NT2/D1 (cell line): ENCODE measurements around the gene L3MBTL4.

Experiments
- SUZ12 ChIP-seq: IDR thresholded peaks from 2 replicates; pipeline ENCODE4 v1.6.1; 2011; ENCODE audit not compliant: insufficient read length, insufficient read depth; ENCODE audit errors: extremely low read depth
- YY1 ChIP-seq: IDR thresholded peaks from 2 replicates; pipeline ENCODE4 v1.6.1; 2011; ENCODE audit not compliant: insufficient read length, insufficient read depth
- ZNF274 ChIP-seq: IDR thresholded peaks from 2 replicates; pipeline ENCODE4 v1.6.1; 2011; ENCODE audit warnings: mild to moderate bottlenecking, low read depth, low read length

DNA sequence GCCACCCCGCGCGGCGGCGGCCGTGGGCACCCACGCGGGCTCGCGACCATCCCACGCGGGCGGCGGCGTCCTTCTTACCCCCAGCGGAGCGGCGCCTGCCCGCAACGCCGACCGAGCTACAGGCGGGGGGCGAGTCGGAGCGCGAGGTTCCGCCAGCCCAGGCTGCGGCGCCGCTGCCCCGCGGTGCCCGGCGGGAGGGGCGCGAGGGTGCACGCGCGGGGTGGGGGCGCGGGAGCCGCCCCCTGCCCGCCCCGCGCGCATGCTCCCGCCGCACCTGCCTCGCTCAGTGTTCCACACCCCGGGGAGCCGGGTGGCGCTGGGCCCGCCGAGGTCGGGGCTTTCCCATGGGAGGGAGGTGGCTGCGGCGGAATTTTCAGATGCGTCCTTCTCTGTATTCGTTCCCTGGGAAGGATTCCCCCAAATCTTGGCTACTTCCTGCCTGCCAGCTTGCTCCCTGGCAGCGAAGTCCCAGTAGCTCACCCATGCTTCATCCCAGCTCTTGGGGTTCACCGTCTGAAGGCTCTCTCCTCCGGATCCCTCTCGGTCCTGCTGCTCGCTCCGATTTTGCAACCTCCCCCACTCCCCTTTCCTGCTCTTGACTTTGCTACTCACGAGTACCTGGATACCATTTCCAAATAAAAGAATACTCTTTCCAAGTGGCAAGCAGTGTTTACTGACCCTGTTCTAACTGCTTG lies at the start of gene L3MBTL4:
- TF ChIP-seq ZNF274 (no peak), YY1 (no peak), SUZ12 (no peak)
